T-helper 1 cell treated with Interleukin-12 subunit alpha and Interleukin-12 subunit beta and Interleukin-4 antibody, amounts not matched to agents 30 ng/mL and 1 ng/mL, for 36 hours (primary cell): ENCODE measurements around the gene ANO6. TPM values are rescaled to one million over a fixed set of nuclear protein-coding genes. Genes with fewer than 3 reads are reported as not detected.

ENCODE experiments used
- total RNA-seq: library from RNA; stranded (reverse); gene quantifications from 2 replicates; pipeline ENCODE4 v1.2.3, GENCODE V29; 2022

The ANO6 gene
- total RNA-seq, 1 donor from 2014 or later = 27.8 TPM

Other genes with a start within 250 kb of the ANO6 start
- gene DBX2, start 165.0 kb upstream of the ANO6 start, total RNA-seq = not detected in 2 replicates